ENCODE data around the gene CDCA4. TPM values are rescaled to one million over a fixed set of nuclear protein-coding genes. Genes with fewer than 3 reads are reported as not detected.

CDCA4 gene
- total and polyA plus RNA-seq, 10 of the 15 experiments (the other 5 are each of a cell fraction or from before 2014, with no cell fraction given) = 10.4 to 64.0 (median 52.1) TPM

GRCh38 chr14:105013150-105013785 is 7.6 kb downstream of the CDCA4 start (continued):
- TF ChIP-seq, protein P1, sequence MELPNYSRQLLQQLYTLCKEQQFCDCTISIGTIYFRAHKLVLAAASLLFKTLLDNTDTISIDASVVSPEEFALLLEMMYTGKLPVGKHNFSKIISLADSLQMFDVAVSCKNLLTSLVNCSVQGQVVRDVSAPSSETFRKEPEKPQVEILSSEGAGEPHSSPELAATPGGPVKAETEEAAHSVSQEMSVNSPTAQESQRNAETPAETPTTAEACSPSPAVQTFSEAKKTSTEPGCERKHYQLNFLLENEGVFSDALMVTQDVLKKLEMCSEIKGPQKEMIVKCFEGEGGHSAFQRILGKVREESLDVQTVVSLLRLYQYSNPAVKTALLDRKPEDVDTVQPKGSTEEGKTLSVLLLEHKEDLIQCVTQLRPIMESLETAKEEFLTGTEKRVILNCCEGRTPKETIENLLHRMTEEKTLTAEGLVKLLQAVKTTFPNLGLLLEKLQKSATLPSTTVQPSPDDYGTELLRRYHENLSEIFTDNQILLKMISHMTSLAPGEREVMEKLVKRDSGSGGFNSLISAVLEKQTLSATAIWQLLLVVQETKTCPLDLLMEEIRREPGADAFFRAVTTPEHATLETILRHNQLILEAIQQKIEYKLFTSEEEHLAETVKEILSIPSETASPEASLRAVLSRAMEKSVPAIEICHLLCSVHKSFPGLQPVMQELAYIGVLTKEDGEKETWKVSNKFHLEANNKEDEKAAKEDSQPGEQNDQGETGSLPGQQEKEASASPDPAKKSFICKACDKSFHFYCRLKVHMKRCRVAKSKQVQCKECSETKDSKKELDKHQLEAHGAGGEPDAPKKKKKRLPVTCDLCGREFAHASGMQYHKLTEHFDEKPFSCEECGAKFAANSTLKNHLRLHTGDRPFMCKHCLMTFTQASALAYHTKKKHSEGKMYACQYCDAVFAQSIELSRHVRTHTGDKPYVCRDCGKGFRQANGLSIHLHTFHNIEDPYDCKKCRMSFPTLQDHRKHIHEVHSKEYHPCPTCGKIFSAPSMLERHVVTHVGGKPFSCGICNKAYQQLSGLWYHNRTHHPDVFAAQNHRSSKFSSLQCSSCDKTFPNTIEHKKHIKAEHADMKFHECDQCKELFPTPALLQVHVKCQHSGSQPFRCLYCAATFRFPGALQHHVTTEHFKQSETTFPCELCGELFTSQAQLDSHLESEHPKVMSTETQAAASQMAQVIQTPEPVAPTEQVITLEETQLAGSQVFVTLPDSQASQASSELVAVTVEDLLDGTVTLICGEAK (IDR thresholded peaks at IDR 0.05; ENCODE audit: borderline replicate concordance) = no peak
- no peak for TF ChIP-seq SMAD5 (IDR thresholded peaks at IDR 0.05; ENCODE audit: low read depth)
- TF ChIP-seq, protein P2, sequence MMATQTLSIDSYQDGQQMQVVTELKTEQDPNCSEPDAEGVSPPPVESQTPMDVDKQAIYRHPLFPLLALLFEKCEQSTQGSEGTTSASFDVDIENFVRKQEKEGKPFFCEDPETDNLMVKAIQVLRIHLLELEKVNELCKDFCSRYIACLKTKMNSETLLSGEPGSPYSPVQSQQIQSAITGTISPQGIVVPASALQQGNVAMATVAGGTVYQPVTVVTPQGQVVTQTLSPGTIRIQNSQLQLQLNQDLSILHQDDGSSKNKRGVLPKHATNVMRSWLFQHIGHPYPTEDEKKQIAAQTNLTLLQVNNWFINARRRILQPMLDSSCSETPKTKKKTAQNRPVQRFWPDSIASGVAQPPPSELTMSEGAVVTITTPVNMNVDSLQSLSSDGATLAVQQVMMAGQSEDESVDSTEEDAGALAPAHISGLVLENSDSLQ (IDR thresholded peaks at IDR 0.05) = peak; percentile 84

- FAIRE-seq (no peak), DNase-seq (ENCODE audit: low read depth, low spot score) (no peak), ATAC-seq (peak; percentile 29; the same call in 1 of the 3 replicates)
- BruUV-seq (replicated peaks) = no TSS peak
- Histone ChIP-seq H3K27ac (ENCODE audit: control insufficient read depth, insufficient read depth) (no peak overlapping the region), H3K4me3 (no peak overlapping the region), H3K4me2 (ENCODE audit: control insufficient read depth, insufficient read depth) (no peak overlapping the region), H3K4me1 (ENCODE audit: control insufficient read depth, insufficient read depth, low read length) (peaks cover 20% of the 10 kb centered on the region), H3K9me3 (replicated peaks; ENCODE audit: control insufficient read depth, insufficient read depth, low read length) (no peaks in the 10 kb centered on the region), H2AFZ (ENCODE audit: control insufficient read depth, low read depth, low read length) (no peak overlapping the region), H3K79me2 (ENCODE audit: control insufficient read depth, insufficient read depth, low read length) (peaks cover 80% of the 10 kb centered on the region), H3K9ac (ENCODE audit: control insufficient read depth, insufficient read depth, low read length) (no peak overlapping the region), H3K27me3 (replicated peaks in 1 of 2; ENCODE audit: control insufficient read depth in 2 of 2, insufficient read depth in 2 of 2, low read length in 1 of 2) (no peaks in the 10 kb centered on the region), H3K36me3 (ENCODE audit: control insufficient read depth in 2 of 2, insufficient read depth in 2 of 2, low read length in 1 of 2) (peaks cover 35 to 38% of the 10 kb centered on the region in 2 experiments), H4K20me1 (ENCODE audit: control insufficient read depth, insufficient read depth) (no peaks in the 10 kb centered on the region; the same call in none of the 2 replicates)
- POLR2A ChIA-PET = no interaction called here
- intact Hi-C loops (cut with micrococcal nuclease; ENCODE audit: unreplicated experiment) (no loop called here), in situ Hi-C loops (cut with MboI) (no loop called here)
- CTCF ChIA-PET = interaction anchor here (0.7 kb wide), 2 partner anchors 22 to 23 kb away, joined by 3 to 5 read pairs; no protein-coding TSS in a partner anchor
- 74% methylated on average over 23 of the region's 23 CpGs for WGBS (ENCODE audit: insufficient coverage, insufficient replicate concordance, low lambda C conversion rate, missing lambda C conversion rate)
- SMC1A ChIA-PET (ENCODE audit: uncharacterized antibody, unreplicated experiment) = interaction anchor here (1.0 kb wide), 1 partner anchor 37 kb away, joined by 3 read pairs; no protein-coding TSS in a partner anchor
- RAD21 ChIA-PET (ENCODE audit: unreplicated experiment) = no interaction called here
- TF ChIP-seq ZSCAN29 (IDR thresholded peaks at IDR 0.05) = no peak
- no peak for TF ChIP-seq NRF1 (conservative IDR thresholded peaks at IDR 0.05; ENCODE audit: low read depth, low read length)
- no peak for TF ChIP-seq RUNX3 (IDR thresholded peaks at IDR 0.05; ENCODE audit: low read length)
- TF ChIP-seq JUNB (IDR thresholded peaks at IDR 0.05) = no peak
- no peak for TF ChIP-seq MEF2B (IDR thresholded peaks at IDR 0.05; ENCODE audit: partially characterized antibody, poor library complexity, severe bottlenecking)
- TF ChIP-seq TBL1XR1 (IDR thresholded peaks at IDR 0.05; ENCODE audit: low read depth, low read length) = no peak
- no peak for TF ChIP-seq IRF3 (IDR thresholded peaks at IDR 0.05)
- TF ChIP-seq FOS (IDR thresholded peaks at IDR 0.05; ENCODE audit: borderline replicate concordance, extremely low read depth, insufficient read length) = no peak
- no peak for TF ChIP-seq KLF5 (IDR thresholded peaks at IDR 0.05; ENCODE audit: partially characterized antibody)
Observed at GRCh38 chr14:105012171-105012985, 8.5 kb downstream of the CDCA4 start.

All from GM12878 (cell line).